HEK293 (cell line): ENCODE measurements around the gene PLCB1.

Source experiments
- CTCF ChIA-PET: fragments of 350-600 bp; formaldehyde crosslinking; extraction: SDS; loops from one replicate; lab custom pipeline; 2021; ENCODE audit warnings: antibody characterized with exemption; lab: Yijun Ruan, JAX
- POLR2A ChIA-PET: fragments of 300-600 bp; formaldehyde crosslinking; extraction: SDS; loops from one replicate; lab custom pipeline; 2020; ENCODE audit warnings: antibody characterized with exemption, inconsistent platforms; lab: Yijun Ruan, JAX
- H3K27ac ChIP-seq: fragments of 200-500 bp; sonication (Bioruptor generic); 2 replicates; pipeline ENCODE4 v1.5.1; 2014; ENCODE audit warnings: low read depth, low read length, control low read depth, inconsistent platforms; ENCODE audit errors: extremely low read depth
- H3K36me3 ChIP-seq, 2 experiments: fragments of 200-500 bp in 1 of 2; sonication (Bioruptor generic) in 1 of 2; 1 replicate in 1 of 2; 2 replicates in 1 of 2; pipeline ENCODE4 v1.5.1; 2014 to 2017; ENCODE audit warnings: inconsistent platforms in 2 of 2, low read length in 2 of 2; ENCODE audit not compliant: control insufficient read depth in 2 of 2, insufficient read depth in 1 of 2
- H3K4me1 ChIP-seq: fragments of 200-500 bp; sonication (Bioruptor generic); 2 replicates; pipeline ENCODE4 v1.5.1; 2014; ENCODE audit warnings: mild to moderate bottlenecking, low read length, inconsistent platforms; ENCODE audit not compliant: control insufficient read depth, insufficient read depth
- H3K4me3 ChIP-seq: 2 replicates; pipeline ENCODE4 v1.5.1; 2011; ENCODE audit warnings: low read depth, mild to moderate bottlenecking, control low read depth, low read length, moderate library complexity
- H3K9me3 ChIP-seq: fragments of 200-500 bp; sonication (Bioruptor generic); 2 replicates; pipeline ENCODE4 v1.5.1; 2014; ENCODE audit warnings: low read depth, low read length, inconsistent platforms; ENCODE audit not compliant: control insufficient read depth, insufficient read depth
- ATF2 ChIP-seq: fragments of 450-650 bp; formaldehyde crosslinking; IDR thresholded peaks from 2 replicates; pipeline ENCODE4 v1.5.1; 2016; ENCODE audit warnings: missing biosample characterization, missing genetic modification characterization, low read depth
- PRDM10 ChIP-seq: fragments of 450-650 bp; formaldehyde crosslinking; IDR thresholded peaks from 2 replicates; pipeline ENCODE4 v1.5.1; 2016; ENCODE audit warnings: missing biosample characterization, missing genetic modification characterization
- PRDM6 ChIP-seq: fragments of 450-650 bp; formaldehyde crosslinking; IDR thresholded peaks from 2 replicates; pipeline ENCODE4 v1.5.1; 2017; ENCODE audit warnings: missing biosample characterization, missing genetic modification characterization
- RBAK ChIP-seq: fragments of 450-650 bp; formaldehyde crosslinking; IDR thresholded peaks from 2 replicates; pipeline ENCODE4 v1.5.1; 2016; ENCODE audit warnings: missing biosample characterization, missing genetic modification characterization
- ZNF132 ChIP-seq: fragments of 450-650 bp; formaldehyde crosslinking; IDR thresholded peaks from 2 replicates; pipeline ENCODE4 v1.5.1; 2017; ENCODE audit warnings: missing biosample characterization, missing genetic modification characterization, borderline replicate concordance
- ZNF211 ChIP-seq: fragments of 450-650 bp; formaldehyde crosslinking; IDR thresholded peaks from 2 replicates; pipeline ENCODE4 v1.5.1; 2016; ENCODE audit warnings: low read depth, missing biosample characterization, missing genetic modification characterization
- ZNF280C ChIP-seq: fragments of 450-650 bp; formaldehyde crosslinking; IDR thresholded peaks from 2 replicates; pipeline ENCODE4 v1.5.1; 2016; ENCODE audit warnings: missing biosample characterization, missing genetic modification characterization
- ZNF416 ChIP-seq: fragments of 450-650 bp; formaldehyde crosslinking; IDR thresholded peaks from 2 replicates; pipeline ENCODE4 v1.5.1; 2016; ENCODE audit warnings: missing biosample characterization, missing genetic modification characterization
- ZNF521 ChIP-seq: fragments of 450-650 bp; formaldehyde crosslinking; IDR thresholded peaks from 2 replicates; pipeline ENCODE4 v1.5.1; 2017; ENCODE audit warnings: missing biosample characterization, mild to moderate bottlenecking, missing genetic modification characterization
- ZNF530 ChIP-seq: fragments of 450-650 bp; formaldehyde crosslinking; IDR thresholded peaks from 2 replicates; pipeline ENCODE4 v1.5.1; 2016; ENCODE audit warnings: low read depth, missing biosample characterization, missing genetic modification characterization
- ZNF600 ChIP-seq: fragments of 450-650 bp; formaldehyde crosslinking; IDR thresholded peaks from 2 replicates; pipeline ENCODE4 v1.5.1; 2016; ENCODE audit warnings: missing biosample characterization, missing genetic modification characterization
- ZNF776 ChIP-seq: fragments of 450-650 bp; formaldehyde crosslinking; IDR thresholded peaks from 2 replicates; pipeline ENCODE4 v1.5.0; 2017; ENCODE audit warnings: missing biosample characterization, missing genetic modification characterization, borderline replicate concordance

The PLCB1 gene

GRCh38 chr20:8757146-8757545 is 625.1 kb downstream of the PLCB1 start:
- no peak overlapping the region for H3K27ac ChIP-seq
- TF ChIP-seq ZNF776 (tag by site-specific recombination): no peak
- TF ChIP-seq ATF2 (tag by site-specific recombination): no peak
- no peak for TF ChIP-seq RBAK (tag by site-specific recombination)
- TF ChIP-seq ZNF416 (tag by site-specific recombination): no peak
- TF ChIP-seq ZNF132 (tag by site-specific recombination): no peak
- no peak for TF ChIP-seq ZNF280C (tag by site-specific recombination)
- no peak for TF ChIP-seq ZNF521 (tag by site-specific recombination)
- TF ChIP-seq ZNF600 (tag by site-specific recombination): no peak
- no peak for TF ChIP-seq ZNF211 (tag by site-specific recombination)
- ChIA-PET POLR2A (no interaction called here), CTCF (interaction anchor here (1.0 to 2.3 kb wide), 5 partner anchors 8 to 660 kb away, joined by 3 to 9 read pairs (median 6); no protein-coding TSS in a partner anchor)
- H3K4me1 ChIP-seq: no peaks in the 10 kb centered on the region
- H3K36me3 ChIP-seq: peaks cover 0 to 6% of the 10 kb centered on the region in 2 experiments; a peak in 2 of 3 replicates
- H3K4me3 ChIP-seq: no peak overlapping the region
- H3K9me3 ChIP-seq: no peaks in the 10 kb centered on the region

DNA sequence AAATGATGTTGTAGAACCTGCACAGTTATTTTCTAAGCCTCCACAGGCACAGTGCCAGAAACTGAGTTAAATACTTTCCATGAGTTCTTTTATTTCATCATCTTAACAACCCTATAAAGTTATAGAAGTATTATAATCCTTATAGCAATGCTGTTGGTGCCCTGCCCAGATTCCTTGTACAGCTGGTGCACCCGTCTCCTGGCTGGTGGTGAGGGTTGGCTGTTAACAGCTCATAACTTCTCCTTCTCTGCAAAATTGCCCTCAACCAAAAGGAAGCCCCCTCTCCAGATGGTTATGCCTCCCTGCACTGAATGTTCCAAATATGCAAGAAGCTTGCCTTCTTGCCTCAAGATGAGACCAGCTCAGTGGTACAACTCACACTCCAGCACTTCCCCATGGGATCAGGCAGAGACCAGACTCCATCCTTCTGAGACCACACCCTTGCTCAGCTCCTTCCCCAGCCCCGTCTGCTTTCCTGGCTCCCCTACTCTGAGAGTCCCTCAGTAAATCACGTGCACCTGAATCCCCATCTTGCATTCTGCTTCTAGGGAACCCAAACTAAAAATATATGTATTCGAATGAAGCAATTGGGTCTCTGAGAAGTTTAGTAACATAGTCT is 632.4 kb downstream of the PLCB1 start:
- Histone ChIP-seq H3K4me1 (no peaks in the 10 kb centered on the region; the same call in 1 of the 2 replicates), H3K36me3 (peaks cover 0 to 6% of the 10 kb centered on the region in 2 experiments; a peak in 2 of 3 replicates), H3K9me3 (no peaks in the 10 kb centered on the region), H3K27ac (no peak overlapping the region), H3K4me3 (no peak overlapping the region)
- TF ChIP-seq ZNF530 (tag by site-specific recombination) (no peak), PRDM10 (tag by site-specific recombination) (peak; percentile 70), PRDM6 (tag by site-specific recombination) (peak; percentile 55)
- ChIA-PET POLR2A (no interaction called here), CTCF (no interaction called here)
